GM23248 (cell line): ENCODE measurements around the gene FGD5.

Source experiments
- EZH2 ChIP-seq: fragments of 200-600 bp; sonication (generic); IDR thresholded peaks from 2 replicates; pipeline ENCODE4 v1.6.1; 2018; ENCODE audit warnings: antibody characterized with exemption, mild to moderate bottlenecking; ENCODE audit not compliant: insufficient read depth, poor library complexity, severe bottlenecking
- EZH2phosphoT487 ChIP-seq: fragments of 200-600 bp; sonication (generic); IDR thresholded peaks from 2 replicates; pipeline ENCODE4 v1.6.1; 2018; ENCODE audit warnings: antibody characterized with exemption, moderate library complexity, mild to moderate bottlenecking, low read depth; ENCODE audit not compliant: insufficient read depth

GRCh38 chr3:14801031-14801430, 17.7 kb upstream of the FGD5 start:
- TF ChIP-seq EZH2 (no peak), EZH2phosphoT487 (no peak)
